ENCODE measurements around the gene KIRREL3. TPM values are rescaled to one million over a fixed set of nuclear protein-coding genes. Genes with fewer than 3 reads are reported as not detected.

Gene KIRREL3
- total and polyA plus RNA-seq, 2 of the 8 experiments (the other 6 are each of a cell fraction or from before 2014, with no cell fraction given), result 0.29 to 0.32 TPM

GRCh38 chr11:126989942-126990715, 10.4 kb downstream of the KIRREL3 start (continued):
- TF ChIP-seq CTCF (IDR thresholded peaks at IDR 0.05; ENCODE audit: control extremely low read depth in 1 of 3, insufficient read depth in 1 of 3, low read depth in 1 of 3, low read length in 3 of 3), result peak; percentile 93 to 99 (median 97)

Data from H1 (cell line).